K562 (cell line): ENCODE measurements around the gene MAGEC1.

Source experiments
- CREBBP ChIP-seq: IDR thresholded peaks from one replicate; pipeline ENCODE4 v1.6.1; 2012; ENCODE audit warnings: low read depth, mild to moderate bottlenecking, control low read depth, inconsistent platforms, low read length
- CTCF ChIP-seq, 3 experiments: IDR thresholded peaks in 2 of 3; conservative IDR thresholded peaks in 1 of 3; 2 replicates each; pipeline ENCODE4 v1.5.1; 2011 to 2012; ENCODE audit warnings: low read length in 3 of 3, mild to moderate bottlenecking in 3 of 3, control low read depth in 2 of 3, improper control_type of control experiment in 1 of 3, inconsistent platforms in 1 of 3, low read depth in 1 of 3, mixed read lengths in 1 of 3, moderate library complexity in 1 of 3; ENCODE audit not compliant: insufficient read depth in 2 of 3
- MXI1 ChIP-seq: IDR thresholded peaks from 2 replicates; pipeline ENCODE4 v1.6.1; 2011; ENCODE audit warnings: low read depth, mild to moderate bottlenecking, improper control_type of control experiment, low read length
- TEAD2 ChIP-seq: fragments of 450-650 bp; IDR thresholded peaks from 2 replicates; pipeline ENCODE4 v1.6.1; 2016; ENCODE audit warnings: missing genetic modification characterization, control low read depth, missing compliant biosample characterization

- no peak for TF ChIP-seq CREBBP
- no peak for TF ChIP-seq MXI1
- no peak for TF ChIP-seq CTCF (IDR thresholded peaks at IDR 0.05 in 2 of 3, conservative IDR thresholded peaks at IDR 0.05 in 1 of 3; ENCODE audit: insufficient read depth in 2 of 3, low read depth in 1 of 3, low read length in 3 of 3)
- TF ChIP-seq TEAD2 (tag), result no peak
These were observed 1.3 kb upstream of the MAGEC1 start for GRCh38 chrX:141902366-141902765.
